ENCODE results near the gene PTK6. TPM values are rescaled to one million over a fixed set of nuclear protein-coding genes. Genes with fewer than 3 reads are reported as not detected.
"Not testable (repeated sequence)": the region's sequence is repeated elsewhere in the genome, so short reads cannot be mapped to it uniquely, and the experiment has no call there.

Gene PTK6
- total RNA-seq, 1 donor from 2014 or later: 0.10 TPM

DNA sequence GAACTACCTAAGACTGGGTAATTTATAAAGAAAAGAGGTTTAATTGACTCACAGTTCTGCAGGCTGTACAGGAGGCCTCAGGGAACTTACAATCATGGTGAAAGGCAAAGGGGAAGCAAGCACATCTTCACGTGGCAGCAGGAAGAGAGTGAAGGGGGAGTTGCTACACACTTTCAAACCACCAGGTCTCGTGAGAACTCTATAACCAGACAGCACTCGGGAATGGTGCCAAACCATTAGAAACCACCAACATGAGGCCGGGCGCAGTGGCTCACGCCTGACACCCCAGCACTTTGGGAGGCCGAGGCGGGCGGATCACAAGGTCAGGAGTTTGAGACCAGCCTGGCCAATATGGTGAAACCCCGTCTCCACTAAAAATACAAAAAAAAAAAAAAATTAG lies 22.7 kb downstream of the PTK6 start:
- DNase-seq (ENCODE audit: low spot score): not testable (repeated sequence)

DNA sequence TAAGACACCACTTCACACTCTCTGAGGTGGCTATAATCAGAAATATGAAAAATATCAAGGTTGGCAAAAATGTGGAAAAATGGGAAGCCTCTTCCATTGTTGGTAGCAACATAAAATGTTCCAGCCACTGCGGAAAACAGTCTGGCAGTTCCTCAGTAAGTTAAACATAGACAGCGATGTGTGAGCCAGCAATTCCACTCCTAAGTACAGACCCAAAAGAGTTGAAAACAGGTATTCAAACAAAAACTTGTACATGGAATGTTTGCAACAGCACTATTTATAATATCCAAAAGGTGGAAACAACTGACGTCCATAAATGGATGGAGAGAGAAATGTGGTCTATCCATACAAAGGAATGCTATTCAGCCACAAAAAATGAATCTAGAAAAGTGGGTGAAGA lies 24.0 kb downstream of the PTK6 start:
- DNase-seq (ENCODE audit: low spot score): no peak

DNA sequence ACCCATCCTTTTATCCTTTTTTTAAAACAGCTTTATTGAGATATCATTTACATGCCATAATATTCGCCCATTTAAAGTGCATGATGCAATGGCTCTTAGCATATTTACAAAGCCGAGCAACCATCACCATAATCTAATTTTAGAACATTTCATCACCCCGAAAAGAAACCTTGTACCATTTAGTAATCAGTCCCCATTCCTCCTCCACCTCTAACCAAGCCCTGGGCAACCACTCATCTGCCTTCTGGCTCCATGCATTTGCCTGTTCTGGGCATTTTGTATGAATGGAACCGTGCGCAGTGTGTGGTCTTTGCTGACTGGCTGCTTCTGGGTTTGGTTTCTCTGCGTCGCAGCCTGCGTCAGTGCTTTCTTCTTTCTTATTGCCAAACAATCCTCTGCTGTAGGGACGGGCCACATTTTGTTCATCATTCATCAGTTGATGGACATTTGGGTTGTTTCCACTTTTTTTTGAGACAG lies 28.1 kb downstream of the PTK6 start:
- DNase-seq (ENCODE audit: low spot score): no peak

DNA sequence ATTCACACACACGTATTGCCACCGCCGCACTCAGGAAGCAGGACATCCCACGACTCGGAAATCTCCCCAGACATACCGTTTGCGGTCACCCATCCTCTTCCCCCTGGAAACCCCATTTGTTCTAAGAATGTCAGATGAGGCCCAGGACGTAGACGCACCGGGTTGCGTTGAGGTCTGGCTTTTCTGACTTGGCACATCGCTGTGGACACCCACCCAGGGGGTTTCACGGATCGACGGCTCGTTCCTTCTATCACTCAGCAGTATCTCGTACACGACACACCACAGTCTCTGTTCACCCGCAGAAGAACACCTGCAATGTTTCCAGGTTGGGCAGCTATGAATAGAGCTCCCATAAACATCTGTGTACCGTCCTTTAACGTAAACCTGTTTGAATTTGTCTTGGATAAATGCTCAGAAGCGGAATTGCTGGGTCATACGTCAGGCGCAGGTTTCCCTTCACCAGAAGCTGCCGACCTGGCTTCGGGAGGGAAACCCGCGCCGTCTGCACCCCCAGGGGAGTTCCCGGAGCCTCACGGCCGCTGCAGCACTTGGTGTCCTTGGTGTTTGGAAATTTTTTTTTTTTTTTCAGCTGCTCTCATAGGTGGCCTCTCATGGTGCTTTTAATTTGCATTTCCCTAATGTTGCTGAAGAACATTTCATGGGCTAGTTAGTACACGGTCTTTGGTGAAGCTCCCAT lies 29.0 kb downstream of the PTK6 start:
- no peak for DNase-seq (ENCODE audit: low spot score)

DNA sequence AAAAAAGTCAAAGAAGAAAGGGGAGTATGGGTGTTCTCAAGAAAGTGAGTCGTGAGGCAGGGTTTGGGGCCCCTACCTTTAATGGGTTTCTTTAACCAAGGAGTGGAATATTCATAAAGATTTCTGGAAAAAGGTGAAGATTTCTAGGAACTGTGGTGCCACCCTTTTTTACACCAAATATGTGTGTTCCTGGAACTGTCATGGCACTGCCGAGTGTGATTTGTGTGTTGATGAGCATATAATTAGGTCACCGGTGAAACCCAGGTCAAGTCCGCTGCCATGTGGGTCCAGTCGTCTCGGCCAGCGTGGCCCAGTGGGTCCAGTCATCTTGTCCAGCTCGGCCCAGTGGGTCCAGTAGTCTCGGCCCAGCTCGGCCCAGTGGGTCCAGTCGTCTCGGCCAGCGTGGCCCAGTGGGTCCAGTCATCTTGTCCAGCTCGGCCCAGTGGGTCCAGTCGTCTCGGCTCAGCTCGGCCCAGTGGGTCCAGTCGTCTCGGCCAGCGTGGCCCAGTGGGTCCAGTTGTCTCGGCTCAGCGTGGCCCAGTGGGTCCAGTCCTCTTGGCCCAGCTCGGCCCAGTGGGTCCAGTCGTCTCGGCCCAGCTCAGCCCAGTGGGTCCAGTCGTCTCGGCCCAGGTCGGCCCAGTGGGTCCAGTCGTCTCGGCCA lies 30.0 kb downstream of the PTK6 start:
- no peak for DNase-seq (ENCODE audit: low spot score)

DNA sequence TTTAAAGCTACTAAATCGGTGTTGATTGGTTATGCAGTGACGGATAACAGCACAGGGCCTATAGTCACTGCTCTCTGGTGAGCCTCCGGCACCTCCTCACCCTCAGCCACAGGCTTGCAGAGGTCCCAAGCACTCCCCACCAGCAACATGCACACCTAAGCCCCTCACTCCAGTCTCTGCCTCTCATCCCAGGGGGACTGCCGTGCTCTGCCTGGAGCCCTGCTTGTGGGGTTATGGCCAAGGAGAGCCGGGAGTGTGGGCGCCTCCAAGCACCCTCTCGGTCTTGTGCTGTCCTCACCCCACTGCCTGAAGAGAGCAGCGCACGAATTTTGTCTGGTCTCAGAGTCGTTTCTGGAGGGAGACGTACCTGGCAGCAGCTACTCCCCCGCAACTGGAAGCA lies 31.5 kb downstream of the PTK6 start:
- DNase-seq (ENCODE audit: low spot score): no peak

DNA sequence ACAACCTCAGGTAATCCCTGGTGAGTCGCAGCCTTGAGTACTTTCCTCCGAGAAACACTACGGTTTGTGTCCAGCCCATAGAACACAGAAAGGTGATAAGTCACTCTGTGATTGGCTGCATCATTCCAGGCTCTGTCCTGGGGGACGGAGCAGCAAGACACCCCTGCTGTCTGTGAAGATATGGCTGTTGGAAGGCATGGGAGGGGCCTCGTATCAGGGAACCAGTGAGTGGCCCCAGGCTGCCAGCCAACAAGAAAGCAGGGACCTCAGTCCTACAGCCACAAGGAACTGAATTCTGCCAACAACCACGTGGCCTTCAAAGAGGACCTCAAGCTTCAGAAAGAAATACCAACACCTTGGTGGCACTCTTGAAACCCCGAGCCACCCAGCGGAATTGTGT lies 31.9 kb downstream of the PTK6 start:
- DNase-seq (ENCODE audit: low spot score): no peak

DNA sequence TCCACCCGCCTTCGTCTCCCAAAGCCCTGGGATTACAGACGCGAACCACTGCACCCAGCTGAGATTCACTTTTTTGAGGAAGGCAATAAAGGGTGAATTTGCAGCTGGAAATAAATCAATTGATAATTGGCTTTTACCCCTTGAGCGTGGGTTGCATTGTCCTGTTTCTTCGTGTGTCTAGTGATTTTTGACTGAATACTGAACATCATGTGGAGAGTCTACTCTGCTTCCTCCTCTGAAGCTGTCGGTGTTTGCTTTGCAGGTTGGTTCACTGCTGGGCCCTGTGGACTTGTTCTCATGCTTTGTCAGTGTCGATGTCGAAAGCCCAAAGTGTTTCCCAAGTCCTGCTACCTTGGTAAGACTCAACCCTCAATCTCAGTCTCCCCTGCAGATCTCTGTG lies 32.5 kb downstream of the PTK6 start:
- DNase-seq (ENCODE audit: low spot score): no peak

DNA sequence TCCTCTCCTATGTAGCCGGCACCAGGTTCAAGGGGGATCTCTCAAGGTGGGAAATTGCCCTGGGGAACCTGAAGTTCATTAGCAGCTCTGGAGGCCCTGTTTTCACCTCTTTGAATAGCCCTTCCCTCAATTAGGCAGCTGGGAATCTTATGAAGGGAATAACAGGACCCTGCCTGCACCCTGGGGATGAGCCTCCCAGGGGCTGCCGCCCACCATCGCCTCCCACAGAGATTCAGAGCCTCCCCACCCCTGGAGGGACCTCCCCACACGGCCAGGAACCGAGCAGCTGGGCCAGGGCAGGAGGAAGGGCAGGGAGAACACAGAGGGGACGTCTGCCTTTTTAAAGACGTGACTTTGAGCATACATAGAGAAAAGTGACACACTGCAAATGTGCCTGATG lies 33.7 kb downstream of the PTK6 start:
- DNase-seq (ENCODE audit: low spot score): no peak

DNA sequence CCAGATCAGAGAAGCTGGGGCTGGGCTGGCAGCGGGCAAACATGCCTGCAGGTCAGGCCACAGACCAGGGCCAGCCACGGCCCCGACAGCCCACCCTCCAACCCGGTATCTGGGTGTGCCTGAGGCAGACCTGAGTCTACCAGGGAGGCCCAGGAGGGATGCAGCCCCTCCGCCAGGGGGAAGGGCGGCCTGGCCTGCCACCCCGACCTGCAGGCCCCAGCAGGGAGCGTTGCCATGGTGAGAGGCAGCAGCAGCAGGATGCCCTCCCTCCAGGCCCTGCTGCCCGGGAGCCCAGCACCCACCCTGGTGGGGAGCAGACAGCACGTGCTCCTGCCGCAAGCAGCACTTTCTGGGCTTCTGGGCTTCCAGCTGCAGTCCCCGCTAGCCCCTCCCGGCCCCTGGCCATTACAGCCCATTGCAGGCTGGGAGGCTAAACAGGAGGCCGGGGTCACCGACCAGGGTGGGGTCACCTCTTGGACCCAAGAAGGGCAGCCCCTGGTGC lies 34.5 kb downstream of the PTK6 start:
- DNase-seq (ENCODE audit: low spot score): no peak

DNA sequence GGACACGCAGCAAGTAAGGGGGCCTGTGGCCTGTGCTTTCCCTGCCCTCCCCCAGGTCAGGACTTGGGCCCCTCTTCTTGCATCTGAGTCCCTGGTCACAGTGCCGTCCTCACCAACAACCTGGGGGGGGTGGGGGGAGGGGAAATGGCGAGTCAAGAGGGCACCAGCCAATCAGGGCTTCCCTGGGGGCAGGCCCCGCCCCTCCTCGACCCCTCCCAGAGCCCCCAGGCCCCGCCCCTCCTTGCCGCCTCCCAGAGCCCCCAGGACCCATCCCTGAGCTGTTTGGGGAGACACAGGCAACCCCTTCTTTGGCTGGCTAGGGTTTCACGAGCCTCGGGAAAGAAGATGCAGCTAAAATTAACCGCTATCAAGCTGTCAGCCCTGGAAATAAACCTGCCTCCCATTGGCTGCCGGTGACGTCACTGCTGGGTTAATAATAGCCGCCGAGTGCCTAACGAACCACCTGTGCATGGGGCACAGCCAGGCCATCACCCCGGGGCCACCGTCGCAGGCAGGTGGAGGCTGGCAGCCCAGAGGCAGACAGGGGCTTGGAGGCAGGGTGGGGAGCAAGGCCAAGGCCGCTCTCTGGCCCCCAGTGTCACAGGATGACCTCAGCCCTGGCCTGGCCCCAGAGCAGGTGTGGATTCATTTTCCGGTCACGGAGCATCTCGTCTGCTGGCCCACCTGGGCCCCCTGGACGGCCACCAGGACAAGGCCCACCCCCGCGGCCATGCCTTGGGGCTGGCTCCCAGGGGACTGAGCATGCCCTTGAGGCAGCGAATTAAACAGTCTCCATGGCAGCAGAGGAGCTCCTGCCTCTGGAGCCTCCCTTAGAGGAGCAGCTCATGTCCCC lies 35.1 kb downstream of the PTK6 start:
- no peak for DNase-seq (ENCODE audit: low spot score)

DNA sequence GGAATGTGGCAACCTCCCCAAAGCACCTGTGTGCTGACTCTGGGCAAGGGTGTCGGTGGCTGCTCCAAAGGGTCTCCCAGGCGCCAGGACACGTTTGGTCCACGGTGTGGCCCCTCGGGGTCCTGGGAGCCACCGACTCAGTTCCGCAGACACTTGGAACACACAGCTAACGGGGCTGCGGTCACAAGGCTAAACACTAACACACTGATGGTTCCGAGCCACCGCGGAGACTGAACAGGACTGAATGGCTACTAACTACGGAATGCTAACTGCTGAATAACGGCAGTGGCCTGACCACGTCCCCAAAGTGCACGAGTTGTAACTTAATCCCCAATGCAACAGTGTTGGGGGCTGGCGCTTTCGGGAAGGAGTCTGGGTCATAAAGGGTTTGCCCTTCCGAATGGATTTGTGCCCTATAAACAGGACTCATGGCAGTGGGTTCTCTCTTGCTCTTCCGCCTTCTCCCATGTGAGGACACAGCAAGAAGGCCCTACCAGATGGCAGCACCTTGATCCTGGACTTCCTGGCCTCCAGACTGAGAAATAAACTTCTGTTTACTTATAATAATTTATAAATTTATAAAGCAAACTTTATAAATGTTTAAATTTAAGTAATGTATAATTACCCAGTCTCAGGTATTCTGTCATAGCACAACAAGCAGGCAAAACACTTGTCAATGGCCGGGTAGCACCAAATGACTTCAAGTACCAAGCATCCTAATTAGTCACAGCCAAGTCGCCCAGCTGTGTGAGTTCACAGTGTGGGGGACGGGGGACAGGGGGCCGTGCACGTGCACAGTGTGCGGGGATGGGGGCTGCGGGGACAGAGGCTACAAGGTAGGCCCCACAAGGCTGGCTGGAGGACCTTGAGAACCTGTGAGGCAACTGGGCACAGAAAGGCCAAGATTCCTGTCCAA lies 36.0 kb downstream of the PTK6 start:
- DNase-seq (ENCODE audit: low spot score): no peak

DNA sequence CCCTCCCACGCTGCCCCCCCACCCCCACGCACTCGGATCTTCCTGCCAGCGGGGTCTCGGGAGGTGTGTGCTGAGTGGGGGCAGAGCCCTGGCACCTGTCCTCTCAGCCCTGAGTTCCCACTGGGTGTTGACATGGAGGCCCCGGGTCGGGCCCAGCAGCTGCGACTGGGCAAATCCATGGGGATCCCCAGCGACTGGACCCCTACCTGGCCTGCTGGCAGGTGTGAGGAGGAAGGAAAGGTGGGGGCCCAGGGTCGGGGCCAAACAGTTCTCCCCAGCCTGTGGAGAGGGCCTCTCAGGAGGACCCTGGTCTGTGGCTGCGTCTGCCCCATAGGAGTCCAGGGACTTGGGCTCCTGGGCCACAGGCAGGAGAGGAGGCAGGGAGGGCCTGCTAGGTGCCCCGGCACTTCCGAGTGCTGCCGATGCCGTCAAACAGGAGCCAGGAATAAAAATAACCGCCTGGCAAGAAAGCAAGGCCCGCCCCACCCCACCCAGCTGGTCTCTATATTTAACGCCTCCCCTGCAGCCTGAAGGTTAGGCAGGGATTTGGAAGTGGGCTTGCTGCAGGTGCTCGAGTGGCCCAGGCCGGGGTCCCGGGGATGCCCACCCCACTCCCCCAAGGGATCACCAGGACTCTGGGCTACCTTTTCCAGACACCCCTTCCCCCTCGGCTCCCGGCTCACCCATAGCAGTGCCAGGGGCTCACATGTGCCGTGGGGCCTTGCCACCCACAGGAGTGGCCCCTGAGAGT lies 36.9 kb downstream of the PTK6 start:
- DNase-seq (ENCODE audit: low spot score): no peak

DNA sequence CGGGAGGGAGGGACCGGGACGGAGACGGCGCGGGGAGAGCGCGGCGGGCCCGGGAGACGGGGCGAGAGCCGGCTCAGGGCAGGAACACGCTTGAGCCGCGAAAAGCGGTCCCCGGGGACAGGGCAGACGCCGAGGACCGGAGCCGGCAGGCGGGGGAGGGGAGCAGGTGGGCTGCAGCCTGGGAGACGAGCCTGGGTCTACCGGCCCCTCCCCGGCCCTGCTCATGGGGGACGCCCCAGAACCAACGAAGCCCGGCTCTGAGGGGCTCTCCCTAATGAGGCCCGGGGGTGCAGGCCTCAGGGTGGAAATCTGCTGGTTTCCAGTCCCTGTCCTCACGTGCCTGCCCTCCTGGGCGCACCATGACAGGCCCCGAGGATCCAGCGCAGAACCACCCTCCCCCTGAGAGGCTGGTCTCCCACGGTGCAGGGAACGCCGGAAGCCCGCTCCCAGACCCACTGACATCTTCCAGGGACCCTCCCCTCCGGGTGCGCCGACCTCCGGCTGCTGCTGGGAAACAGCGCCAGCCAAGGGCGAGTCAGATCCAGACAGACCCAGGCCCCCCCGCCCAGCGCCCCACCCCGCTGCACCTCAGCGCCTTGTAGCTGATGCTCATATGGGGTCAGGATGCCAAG lies 37.7 kb downstream of the PTK6 start:
- no peak for DNase-seq (ENCODE audit: low spot score)

DNA sequence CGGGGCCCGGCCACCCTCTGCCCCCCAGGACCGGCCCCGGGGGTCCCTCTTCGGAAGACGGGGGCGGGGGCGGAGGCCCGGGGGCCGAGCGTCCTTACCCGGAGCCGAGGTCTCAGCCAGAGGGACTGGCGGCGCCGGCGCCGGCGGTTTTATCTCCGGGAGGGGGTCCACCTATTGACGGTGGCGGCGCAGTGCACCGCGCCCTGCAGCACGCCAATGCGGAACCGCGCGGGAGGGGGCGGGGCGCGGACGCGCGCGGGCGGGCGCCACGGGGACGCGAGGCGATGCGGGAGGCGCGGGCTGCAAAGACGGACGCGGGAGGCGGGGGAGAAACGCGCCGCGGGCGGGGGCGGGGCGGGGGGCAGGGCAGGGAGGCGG lies 38.2 kb downstream of the PTK6 start, which contains the start of gene EEF1A2:
Gene EEF1A2, minus strand, starts transcription at position 124 of the 378 bp plus-strand sequence. CDS start 1,320 bp downstream, outside the sequence.
- no peak for DNase-seq (ENCODE audit: low spot score)

DNA sequence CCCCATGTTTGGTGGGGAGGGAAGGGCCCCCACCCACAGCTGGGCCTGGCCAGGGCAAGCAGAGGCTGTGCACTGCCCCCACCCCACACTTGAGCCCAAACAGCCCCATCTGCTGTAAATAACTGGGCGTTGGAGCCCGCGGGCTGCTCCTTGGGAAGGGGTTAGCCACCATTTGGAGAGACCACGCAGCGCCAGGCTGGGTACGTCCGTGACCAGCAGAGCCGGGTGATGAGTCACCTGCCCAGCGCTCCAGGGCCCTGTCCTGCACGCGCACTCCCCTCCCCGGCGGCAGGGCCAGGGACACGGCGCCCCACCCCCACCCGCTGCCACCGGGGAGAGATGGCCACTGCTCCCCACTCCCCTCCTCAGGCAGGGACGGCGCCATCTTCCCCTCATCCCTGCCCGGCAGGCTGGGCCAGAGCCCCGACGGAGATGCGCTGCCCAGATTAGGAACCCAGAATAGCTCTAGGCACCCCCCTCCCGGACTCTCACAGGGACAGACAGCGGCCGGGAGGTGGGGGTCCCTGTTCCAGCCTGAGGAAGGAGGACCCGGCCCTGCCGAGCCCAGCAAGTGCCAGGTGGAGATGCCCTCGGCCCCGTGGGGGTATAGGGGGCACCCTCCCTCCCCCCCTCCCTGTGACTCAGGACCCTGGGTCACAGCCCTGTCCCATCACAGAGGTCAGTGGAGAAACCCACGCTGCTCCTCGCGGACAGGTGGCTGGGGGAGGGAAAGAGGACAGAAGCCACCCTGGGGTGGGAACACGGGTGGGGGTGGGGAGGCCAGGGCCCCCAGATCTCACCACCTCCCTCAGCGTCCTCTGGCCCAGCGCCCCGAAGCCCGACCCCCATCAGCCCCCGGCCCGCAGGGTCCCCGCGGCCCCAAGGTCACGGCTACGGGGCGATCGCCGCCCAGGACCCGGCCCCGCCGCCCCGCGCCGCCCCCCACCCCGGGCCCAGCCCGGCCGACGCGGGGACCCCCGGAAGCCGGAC lies 38.9 kb downstream of the PTK6 start:
- no peak for DNase-seq (ENCODE audit: low spot score)

DNA sequence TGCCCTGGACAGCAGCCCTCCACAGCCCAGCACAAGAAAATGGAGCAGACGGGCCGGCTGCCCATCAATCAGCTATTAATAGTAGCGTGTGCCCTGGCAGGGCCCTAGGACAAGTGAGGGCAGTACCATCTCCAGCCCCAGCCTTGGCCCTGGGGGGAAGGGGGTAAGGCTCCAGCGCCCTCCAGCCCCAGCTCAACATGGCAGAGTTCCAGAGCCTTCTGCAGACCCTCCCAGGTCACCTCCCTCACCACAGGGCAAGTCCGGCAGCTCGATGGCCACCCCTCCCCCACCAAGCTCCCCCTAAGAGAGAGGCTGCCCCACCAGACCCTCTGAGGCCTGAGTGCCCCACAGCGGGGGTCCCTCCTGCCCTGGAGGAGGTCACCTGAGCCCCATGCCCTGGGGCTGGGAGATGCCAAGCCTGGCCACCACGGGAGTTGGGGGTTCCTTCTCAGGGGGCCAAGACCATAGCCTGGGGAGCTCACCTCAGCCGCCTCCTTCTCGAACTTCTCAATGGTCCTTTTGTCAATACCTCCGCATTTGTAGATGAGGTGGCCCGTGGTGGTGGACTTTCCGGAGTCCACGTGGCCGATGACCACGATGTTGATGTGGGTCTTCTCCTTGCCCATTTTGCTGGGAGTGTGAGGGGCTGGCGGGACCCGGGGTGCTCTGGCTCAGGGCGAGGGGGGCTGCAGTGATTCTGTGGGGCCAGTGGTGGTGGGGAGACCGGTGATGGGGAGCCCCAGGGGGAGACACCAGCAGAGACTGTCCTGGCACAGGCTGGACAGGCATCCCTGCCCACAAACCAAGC lies 39.8 kb downstream of the PTK6 start:
- no peak for DNase-seq (ENCODE audit: low spot score)

All from mesenteric fat pad (tissue), 1 donor.